Activated CD8-positive, alpha-beta T cell treated with anti-CD3 and anti-CD28 coated beads for 36 hours (primary cell): ENCODE results near the gene EFCAB12. TPM values are rescaled to one million over a fixed set of nuclear protein-coding genes. Genes with fewer than 3 reads are reported as not detected.
A peak's percentile ranks its signal among the peaks of the same experiment; 100 is the strongest.

Experiments used
- ATAC-seq: fragments of 200-7000 bp; cut with Tn5 transposase; one replicate; pipeline ENCODE4 v1.10.0; 2021; ENCODE audit warnings: mild to moderate bottlenecking, moderate library complexity
- CTCF ChIA-PET: fragments of 350-600 bp; sonication (Branson Sonifier 250); formaldehyde crosslinking; loops from one replicate; lab custom pipeline; 2021; ENCODE audit warnings: antibody characterized with exemption; lab: Charles Lee
- POLR2A ChIA-PET: fragments of 350-600 bp; sonication (Branson Sonifier 250); formaldehyde crosslinking; loops from one replicate; lab custom pipeline; 2021; ENCODE audit warnings: antibody characterized with exemption; lab: Charles Lee
- DNase-seq: peaks from one replicate; pipeline ENCODE4 v3.0.0-alpha.2; 2020
- H3K27ac Mint-ChIP-seq: one replicate; pipeline ENCODE4 v1.8.0; 2021; ENCODE audit warnings: mild to moderate bottlenecking, mixed read lengths
- H3K27me3 Mint-ChIP-seq: one replicate; pipeline ENCODE4 v1.8.0; 2021; ENCODE audit warnings: mixed read lengths
- H3K36me3 Mint-ChIP-seq: one replicate; pipeline ENCODE4 v1.8.0; 2021; ENCODE audit warnings: low read depth, mixed read lengths
- H3K4me1 Mint-ChIP-seq: one replicate; pipeline ENCODE4 v1.8.0; 2021; ENCODE audit warnings: low read depth, mixed read lengths
- H3K4me3 Mint-ChIP-seq: one replicate; pipeline ENCODE4 v1.8.0; 2021; ENCODE audit warnings: mild to moderate bottlenecking, moderate library complexity, mixed read lengths
- H3K9me3 Mint-ChIP-seq: one replicate; pipeline ENCODE4 v1.8.0; 2021; ENCODE audit warnings: mixed read lengths
- CTCF ChIP-seq: fragments of 200-600 bp; IDR thresholded peaks from one replicate; pipeline ENCODE4 v1.8.0; 2022; ENCODE audit warnings: antibody characterized with exemption, mild to moderate bottlenecking
- intact Hi-C: fragments of 100-400 bp; cut with micrococcal nuclease; formaldehyde crosslinking; loops from one replicate; pipeline ENCODE4 v1.10.0; 2022
- total RNA-seq, 2 experiments: library from RNA; stranded (reverse); gene quantifications; one replicate each; pipeline ENCODE4 v1.2.3, GENCODE V29; 2021

Gene EFCAB12
- total RNA-seq, 2 experiments from 2014 or later, result 0.56 to 0.65 TPM

GRCh38 chr3:129439226-129439816 is 10.9 kb upstream of the EFCAB12 start:
- intact Hi-C loops, result no loop called here
- TF ChIP-seq CTCF, result no peak
- Mint-ChIP-seq H3K27ac (peak overlapping the region; percentile 89), H3K9me3 (no peaks in the 10 kb centered on the region), H3K4me1 (peaks cover 57% of the 10 kb centered on the region), H3K27me3 (no peaks in the 10 kb centered on the region), H3K4me3 (peak overlapping the region; percentile 83), H3K36me3 (peaks cover 25% of the 10 kb centered on the region)
- DNase-seq, result peak; percentile 64
- peak; percentile 10 for ATAC-seq
- ChIA-PET POLR2A (interaction anchor here (1.0 to 4.7 kb wide), 6 partner anchors 8 to 126 kb away, joined by 3 to 35 read pairs (median 8); partner anchors contain the start of gene EFCAB12), CTCF (interaction anchor here (1.7 to 2.8 kb wide), 5 partner anchors 10 to 56 kb away, joined by 4 to 11 read pairs (median 7); partner anchors contain the start of gene EFCAB12)

- Mint-ChIP-seq H3K4me3 (no peak overlapping the region), H3K36me3 (peaks cover 54% of the 10 kb centered on the region), H3K9me3 (no peaks in the 10 kb centered on the region), H3K27me3 (no peaks in the 10 kb centered on the region), H3K27ac (peak overlapping the region; percentile 6), H3K4me1 (peaks cover 40% of the 10 kb centered on the region)
- CTCF ChIA-PET, result interaction anchor here (1.1 to 1.8 kb wide), 2 partner anchors 36 to 52 kb away, joined by 3 to 9 read pairs; no protein-coding TSS in a partner anchor
- no peak for DNase-seq
- no peak for ATAC-seq
- no peak for TF ChIP-seq CTCF
- POLR2A ChIA-PET, result interaction anchor here (1.0 to 1.7 kb wide), 2 partner anchors 36 to 161 kb away, joined by 3 to 4 read pairs; no protein-coding TSS in a partner anchor
- intact Hi-C loops, result no loop called here
Measured at GRCh38 chr3:129435367-129435766, 6.9 kb upstream of the EFCAB12 start.

GRCh38 chr3:129434140-129434539 is 5.7 kb upstream of the EFCAB12 start:
- H3K27me3 Mint-ChIP-seq, result no peaks in the 10 kb centered on the region
- TF ChIP-seq CTCF, result no peak
- H3K4me1 Mint-ChIP-seq, result peaks cover 46% of the 10 kb centered on the region
- POLR2A ChIA-PET, result interaction anchor here (1.5 to 2.0 kb wide), 2 partner anchors 11 to 118 kb away, joined by 3 to 7 read pairs; a partner anchor contains a TSS
- DNase-seq (no peak), ATAC-seq (no peak)
- intact Hi-C loops, result no loop called here
- CTCF ChIA-PET, result interaction anchor here (1.6 kb wide), 1 partner anchor 50 kb away, joined by 6 read pairs; no protein-coding TSS in a partner anchor
- peaks cover 62% of the 10 kb centered on the region for H3K36me3 Mint-ChIP-seq
- H3K27ac Mint-ChIP-seq, result no peak overlapping the region
- no peak overlapping the region for H3K4me3 Mint-ChIP-seq
- no peaks in the 10 kb centered on the region for H3K9me3 Mint-ChIP-seq

GRCh38 chr3:129433565-129433964 is 5.1 kb upstream of the EFCAB12 start:
- H3K4me1 Mint-ChIP-seq, result peaks cover 50% of the 10 kb centered on the region
- POLR2A ChIA-PET, result interaction anchor here (1.5 to 2.0 kb wide), 2 partner anchors 10 to 117 kb away, joined by 3 to 7 read pairs; a partner anchor contains a TSS
- CTCF ChIA-PET, result interaction anchor here (1.6 kb wide), 1 partner anchor 50 kb away, joined by 6 read pairs; no protein-coding TSS in a partner anchor
- no peak for ATAC-seq
- intact Hi-C loops, result no loop called here
- no peaks in the 10 kb centered on the region for H3K27me3 Mint-ChIP-seq
- no peaks in the 10 kb centered on the region for H3K9me3 Mint-ChIP-seq
- H3K27ac Mint-ChIP-seq, result no peak overlapping the region
- H3K36me3 Mint-ChIP-seq, result peaks cover 67% of the 10 kb centered on the region
- no peak for DNase-seq
- no peak for TF ChIP-seq CTCF
- no peak overlapping the region for H3K4me3 Mint-ChIP-seq

- peaks cover 64% of the 10 kb centered on the region for H3K36me3 Mint-ChIP-seq
- POLR2A ChIA-PET, result interaction anchor here (0.6 to 2.0 kb wide), 3 partner anchors 9 to 116 kb away, joined by 3 to 7 read pairs (median 3); a partner anchor contains a TSS
Measured at GRCh38 chr3:129432671-129433070, 4.2 kb upstream of the EFCAB12 start.

More at GRCh38 chr3:129432671-129433070, 4.2 kb upstream of the EFCAB12 start:
- Mint-ChIP-seq H3K27me3 (no peaks in the 10 kb centered on the region), H3K4me1 (peaks cover 52% of the 10 kb centered on the region), H3K27ac (peak overlapping the region; percentile 2), H3K4me3 (no peak overlapping the region), H3K9me3 (no peaks in the 10 kb centered on the region)
- ATAC-seq (no peak), DNase-seq (no peak)
- no peak for TF ChIP-seq CTCF
- CTCF ChIA-PET, result interaction anchor here (1.6 kb wide), 1 partner anchor 49 kb away, joined by 6 read pairs; no protein-coding TSS in a partner anchor
- intact Hi-C loops, result no loop called here
